Kidney capillary endothelial cell (primary cell): ENCODE results near the gene ANKRD11.
A peak's percentile ranks its signal among the peaks of the same experiment; 100 is the strongest.

Experiments used
- DNase-seq: peaks from one replicate; pipeline ENCODE4 v3.0.0-alpha.2; 2018; ENCODE audit warnings: low spot score

ANKRD11 gene

GRCh38 chr16:89381788-89382187, 108.6 kb downstream of the ANKRD11 start:
- no peak for DNase-seq

GRCh38 chr16:89380681-89381080, 109.7 kb downstream of the ANKRD11 start:
- no peak for DNase-seq

GRCh38 chr16:89378947-89379771, 111.2 kb downstream of the ANKRD11 start:
- DNase-seq: no peak

GRCh38 chr16:89377453-89377848, 112.9 kb downstream of the ANKRD11 start:
- no peak for DNase-seq

- DNase-seq: no peak
These were observed 113.4 kb downstream of the ANKRD11 start for GRCh38 chr16:89376812-89377452.

- no peak for DNase-seq
These were observed 114.7 kb downstream of the ANKRD11 start for GRCh38 chr16:89375686-89376085.

- no peak for DNase-seq
These were observed 115.3 kb downstream of the ANKRD11 start for GRCh38 chr16:89375021-89375420.

GRCh38 chr16:89374393-89374960, 115.9 kb downstream of the ANKRD11 start:
- no peak for DNase-seq

GRCh38 chr16:89373355-89374110, 116.8 kb downstream of the ANKRD11 start:
- peak; percentile 80 for DNase-seq

- DNase-seq: no peak
These were observed 118.3 kb downstream of the ANKRD11 start for GRCh38 chr16:89371968-89372634.

GRCh38 chr16:89371386-89371785, 119.0 kb downstream of the ANKRD11 start:
- DNase-seq: no peak

GRCh38 chr16:89370601-89371000, 119.8 kb downstream of the ANKRD11 start:
- no peak for DNase-seq

- no peak for DNase-seq
These were observed 120.3 kb downstream of the ANKRD11 start for GRCh38 chr16:89370081-89370511.

- DNase-seq: no peak
These were observed 121.0 kb downstream of the ANKRD11 start for GRCh38 chr16:89369266-89369895.

GRCh38 chr16:89368604-89369249, 121.6 kb downstream of the ANKRD11 start:
- DNase-seq: no peak

- DNase-seq: no peak
These were observed 122.8 kb downstream of the ANKRD11 start for GRCh38 chr16:89367538-89367915.

- no peak for DNase-seq
These were observed 123.5 kb downstream of the ANKRD11 start for GRCh38 chr16:89366561-89367537.

GRCh38 chr16:89365996-89366395, 124.4 kb downstream of the ANKRD11 start:
- no peak for DNase-seq

GRCh38 chr16:89365044-89365467, 125.3 kb downstream of the ANKRD11 start:
- DNase-seq: no peak

GRCh38 chr16:89364606-89365005, 125.8 kb downstream of the ANKRD11 start:
- DNase-seq: no peak
